Kidney glomerular epithelial cell (primary cell): Measurements from ENCODE around the gene LMTK3.
"Not testable (repeated sequence)": the region's sequence is repeated elsewhere in the genome, so short reads cannot be mapped to it uniquely, and the experiment has no call there.

Source experiments
- DNase-seq: peaks from one replicate; lab custom pipeline; 2025; lab: John Stamatoyannopoulos, UW

Gene LMTK3

DNA sequence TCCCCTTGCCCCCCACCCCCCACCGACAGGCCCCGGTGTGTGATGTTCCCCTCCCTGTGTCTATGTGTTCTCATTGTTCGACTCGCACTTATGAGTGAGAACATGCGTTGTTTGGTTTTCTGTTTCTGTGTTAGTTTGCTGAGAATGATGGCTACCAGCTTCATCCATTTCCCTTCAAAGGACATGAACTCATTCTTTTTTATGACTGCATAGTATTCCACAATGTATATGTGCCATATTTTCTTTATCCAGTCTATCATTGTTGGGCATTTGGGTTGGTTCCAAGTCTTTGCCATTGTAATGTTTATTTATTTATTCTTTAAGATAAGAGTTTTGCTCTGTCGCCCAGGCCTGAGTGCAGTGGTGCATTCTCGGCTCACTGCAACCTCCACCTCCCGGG, 26.4 kb upstream of the LMTK3 start:
- not testable (repeated sequence) for DNase-seq

GRCh38 chr19:48537541-48537940, 25.9 kb upstream of the LMTK3 start:
- DNase-seq = no peak

- no peak for DNase-seq
Observed at GRCh38 chr19:48533770-48534169, 22.1 kb upstream of the LMTK3 start.

GRCh38 chr19:48530770-48531169, 19.1 kb upstream of the LMTK3 start:
- no peak for DNase-seq

- no peak for DNase-seq
Observed at GRCh38 chr19:48530066-48530720, 18.6 kb upstream of the LMTK3 start.

GRCh38 chr19:48529156-48529555, 17.5 kb upstream of the LMTK3 start:
- no peak for DNase-seq

GRCh38 chr19:48524732-48525131, 13.1 kb upstream of the LMTK3 start:
- no peak for DNase-seq

GRCh38 chr19:48524221-48524620, 12.6 kb upstream of the LMTK3 start:
- DNase-seq = no peak

- no peak for DNase-seq
Observed at GRCh38 chr19:48520134-48520533, 8.5 kb upstream of the LMTK3 start.

DNA sequence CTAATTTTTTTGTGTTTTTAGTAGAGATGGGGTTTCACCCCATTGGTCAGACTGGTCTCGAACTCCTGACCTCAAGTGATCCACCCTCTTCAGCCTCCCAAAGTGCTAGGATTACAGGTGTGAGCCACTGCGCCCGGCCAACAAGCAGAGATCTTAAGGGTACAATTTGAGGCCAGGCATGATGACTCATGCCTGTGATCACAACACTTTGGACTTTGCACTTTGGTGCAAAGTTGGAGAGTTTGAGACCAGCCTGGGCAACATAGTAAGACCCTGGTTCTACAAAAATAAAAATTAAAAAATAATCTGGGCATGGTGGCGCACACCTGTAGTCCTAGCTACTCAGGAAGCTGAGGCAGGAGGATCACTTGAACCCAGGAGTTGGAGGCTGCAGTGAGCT, 7.8 kb upstream of the LMTK3 start:
- DNase-seq = not testable (repeated sequence)

DNA sequence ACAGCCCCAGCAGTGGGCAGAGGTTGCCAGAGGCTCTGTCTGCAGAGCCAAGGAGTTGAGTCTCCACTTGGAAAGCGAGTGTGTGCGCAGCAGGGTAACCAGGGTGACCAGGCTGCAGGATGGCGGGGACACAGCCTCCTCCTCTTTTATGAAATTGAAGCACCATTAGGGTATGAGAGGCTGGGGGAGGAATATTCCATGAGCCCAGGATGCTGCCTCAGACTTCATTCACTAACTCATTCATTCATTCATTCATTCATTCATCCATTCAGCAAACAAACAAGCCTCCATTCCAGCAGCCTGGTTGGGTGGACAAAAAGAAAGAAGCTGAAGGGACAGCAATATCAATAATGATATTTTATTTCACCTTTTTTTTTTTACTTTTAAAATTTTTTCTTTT, 6.6 kb upstream of the LMTK3 start:
- DNase-seq = no peak

DNA sequence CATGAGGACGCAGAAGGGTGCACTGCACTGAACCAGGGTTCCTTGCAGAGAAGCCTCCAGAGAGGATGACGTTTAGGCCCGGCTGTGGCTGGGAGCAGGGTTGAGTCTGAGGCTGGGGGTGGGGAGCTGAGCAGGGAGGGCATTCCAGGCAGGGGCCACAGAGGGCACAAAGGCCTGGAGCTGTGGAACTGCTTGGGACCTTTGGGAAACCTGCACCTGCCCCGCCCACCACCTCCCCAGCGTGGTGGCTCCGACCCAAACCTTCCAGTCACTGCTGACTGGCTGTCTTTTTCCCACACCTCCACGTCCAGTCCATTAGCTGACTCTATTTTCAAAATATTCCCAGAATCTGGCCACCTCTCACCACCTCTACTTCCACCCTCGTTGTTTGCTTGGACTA, 4.9 kb upstream of the LMTK3 start:
- DNase-seq = no peak

DNA sequence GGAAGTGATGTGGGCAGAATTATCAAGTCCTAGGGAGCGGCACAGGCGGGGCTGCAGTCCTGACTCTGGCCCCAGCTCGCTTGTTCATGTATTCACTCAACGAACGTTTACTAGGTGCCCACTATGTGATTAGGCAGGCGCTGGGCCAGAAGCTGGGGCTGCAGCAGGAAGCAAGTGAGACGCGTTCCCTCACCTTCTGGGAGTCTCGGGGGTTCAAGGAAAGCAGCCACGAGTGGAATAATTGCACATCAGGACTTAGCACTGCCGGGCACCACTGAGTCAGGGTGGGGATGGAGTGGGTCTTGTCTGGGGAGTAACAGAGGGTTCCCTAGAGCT, 2.5 kb upstream of the LMTK3 start:
- DNase-seq = no peak

DNA sequence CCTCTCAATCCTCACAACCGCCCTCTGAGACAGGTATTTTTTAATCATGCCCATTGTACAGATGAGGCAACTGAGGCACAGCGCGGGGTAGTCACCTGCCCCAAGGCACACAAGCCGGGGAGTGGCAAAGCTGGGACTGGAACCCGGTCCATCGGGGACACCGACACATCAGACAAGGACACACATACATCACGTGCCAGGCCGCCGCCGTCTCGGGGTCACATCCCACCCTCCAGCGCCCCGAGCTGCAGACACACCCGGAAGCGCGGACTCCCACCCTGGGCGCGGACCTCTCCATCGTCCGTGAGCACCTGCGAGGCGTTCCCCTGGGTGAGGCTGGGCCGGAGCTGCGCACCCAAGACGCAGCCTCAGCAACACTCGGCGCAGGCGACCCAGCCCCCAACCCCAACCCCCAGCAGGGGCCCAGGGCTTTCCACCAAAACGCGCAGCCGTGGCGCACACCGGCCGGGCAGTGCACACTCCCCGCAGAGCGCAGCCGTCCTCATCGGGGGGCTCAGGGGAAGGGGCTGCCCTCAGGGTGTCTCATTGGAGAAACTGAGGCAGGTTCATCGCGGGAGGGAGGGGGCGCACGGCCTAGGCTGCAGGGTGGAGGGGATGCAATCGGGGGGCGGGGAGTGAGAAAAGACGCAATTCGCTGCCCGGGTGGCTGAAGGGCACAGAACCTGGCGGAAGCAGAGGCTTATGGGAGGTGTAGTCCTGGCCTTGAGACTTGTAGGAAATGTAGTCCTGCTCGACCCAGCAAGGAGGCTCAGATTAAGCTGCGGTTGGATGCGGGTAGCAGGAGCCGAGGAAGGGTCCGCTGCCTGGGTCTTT, 1.9 kb upstream of the LMTK3 start:
- peak; percentile 55 for DNase-seq

GRCh38 chr19:48512504-48513288, 1.1 kb upstream of the LMTK3 start:
- DNase-seq = no peak

GRCh38 chr19:48511321-48511731, 309 bp downstream of the LMTK3 start:
- DNase-seq = no peak

- peak; percentile 25 for DNase-seq
Observed at GRCh38 chr19:48510421-48511268, 990 bp downstream of the LMTK3 start.

GRCh38 chr19:48509467-48510194, 2.0 kb downstream of the LMTK3 start:
- DNase-seq = no peak

- no peak for DNase-seq
Observed at GRCh38 chr19:48508729-48509411, 2.8 kb downstream of the LMTK3 start.

DNA sequence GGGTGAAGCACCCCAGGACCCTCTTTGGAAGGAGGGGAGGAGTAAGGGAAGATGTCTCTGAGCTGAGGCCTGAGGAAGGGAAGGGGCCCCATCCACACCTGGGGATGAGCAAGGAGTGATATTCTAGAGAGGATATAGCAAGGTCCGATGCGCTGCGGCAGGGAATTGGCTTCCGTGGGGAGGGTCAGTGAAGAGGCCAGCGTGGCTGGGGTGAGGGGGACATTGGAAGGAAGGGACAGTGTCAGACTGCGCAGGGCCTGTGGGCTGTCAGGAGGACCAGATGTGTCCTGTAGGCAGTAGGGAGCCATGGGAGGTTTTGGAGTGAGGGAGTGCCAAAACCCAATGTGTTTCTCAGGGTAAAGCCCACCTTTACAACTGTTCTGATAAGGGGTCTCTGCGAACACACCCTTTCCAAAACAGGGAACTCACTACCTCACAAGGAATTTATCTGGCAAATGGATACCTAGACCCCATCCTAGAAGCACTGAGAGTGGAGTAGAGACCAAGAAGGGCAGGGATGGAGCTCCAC, 3.7 kb downstream of the LMTK3 start:
- DNase-seq = no peak
